Panc1 (cell line): ENCODE measurements around the gene PRLR. TPM values are rescaled to one million over a fixed set of nuclear protein-coding genes. Genes with fewer than 3 reads are reported as not detected.

ENCODE experiments used
- ATAC-seq: fragments of 200-7000 bp; cut with Tn5 transposase; 2 replicates; pipeline ENCODE4 v1.9.1; 2020; ENCODE audit warnings: mild to moderate bottlenecking, moderate library complexity
- BruUV-seq: library from RNA; stranded (reverse); fragments of 400-500 nt; replicated peaks from 2 replicates; lab custom pipeline; 2021; lab: Mats Ljungman, UMichigan
- CTCF ChIA-PET: fragments of 300-600 bp; sonication (Branson Sonifier 250); formaldehyde crosslinking; loops from one replicate; lab custom pipeline; 2022; ENCODE audit warnings: antibody characterized with exemption; lab: Charles Lee
- POLR2A ChIA-PET: fragments of 300-600 bp; sonication (Branson Sonifier 250); formaldehyde crosslinking; loops from one replicate; lab custom pipeline; 2022; ENCODE audit warnings: antibody characterized with exemption; lab: Charles Lee
- DNase-seq: peaks from one replicate; pipeline ENCODE4 v3.0.0-alpha.2; 2010; ENCODE audit warnings: low read depth, low spot score
- H3K27ac ChIP-seq: 2 replicates; pipeline ENCODE4 v1.5.1; 2011; ENCODE audit warnings: mild to moderate bottlenecking, low read length, inconsistent platforms
- H3K27me3 ChIP-seq: fragments of 200-500 bp; sonication (Bioruptor generic); 2 replicates; pipeline ENCODE4 v1.6.0; 2014; ENCODE audit warnings: low read length, inconsistent platforms; ENCODE audit not compliant: control insufficient read depth, insufficient read depth
- H3K36me3 ChIP-seq: fragments of 200-500 bp; sonication (Bioruptor generic); 2 replicates; pipeline ENCODE4 v1.5.1; 2014; ENCODE audit warnings: inconsistent platforms, mild to moderate bottlenecking, low read length, moderate library complexity; ENCODE audit not compliant: control insufficient read depth, insufficient read depth
- H3K4me1 ChIP-seq: 2 replicates; pipeline ENCODE4 v1.5.1; 2011; ENCODE audit warnings: inconsistent platforms, mild to moderate bottlenecking, low read length, moderate library complexity; ENCODE audit not compliant: control insufficient read depth, insufficient read depth
- H3K4me3 ChIP-seq, 2 experiments: 2 replicates each; pipeline ENCODE4 v1.5.1; 2011 to 2012; ENCODE audit warnings: low read depth in 2 of 2, low read length in 2 of 2, mild to moderate bottlenecking in 2 of 2, inconsistent platforms in 1 of 2, moderate library complexity in 1 of 2
- H3K9me3 ChIP-seq: fragments of 200-500 bp; sonication (Bioruptor generic); 2 replicates; pipeline ENCODE4 v1.5.1; 2014; ENCODE audit warnings: low read depth, mild to moderate bottlenecking, inconsistent platforms, low read length, moderate library complexity; ENCODE audit not compliant: control insufficient read depth, insufficient read depth
- CTCF ChIP-seq: fragments of 450-650 bp; IDR thresholded peaks from 2 replicates; pipeline ENCODE4 v1.5.1; 2017; ENCODE audit warnings: mild to moderate bottlenecking
- POLR2AphosphoS5 ChIP-seq: IDR thresholded peaks from 2 replicates; pipeline ENCODE4 v1.6.1; 2012; ENCODE audit warnings: mild to moderate bottlenecking, low read depth, low read length, moderate library complexity
- REST ChIP-seq, 2 experiments: IDR thresholded peaks; 2 replicates each; pipeline ENCODE4 v1.6.1; 2011 to 2012; ENCODE audit warnings: low read depth in 2 of 2, control low read depth in 1 of 2, low read length in 1 of 2, mild to moderate bottlenecking in 1 of 2, moderate library complexity in 1 of 2; ENCODE audit not compliant: insufficient read depth in 1 of 2
- SIN3A ChIP-seq: IDR thresholded peaks from 2 replicates; pipeline ENCODE4 v1.6.1; 2012; ENCODE audit warnings: low read depth, mild to moderate bottlenecking, low read length, moderate library complexity, borderline replicate concordance; ENCODE audit not compliant: insufficient read depth
- TCF7L2 ChIP-seq: IDR thresholded peaks from 2 replicates; pipeline ENCODE4 v1.6.1; 2011; ENCODE audit warnings: mild to moderate bottlenecking, low read depth, low read length, inconsistent platforms
- in situ Hi-C: cut with HindIII; loops from 2 replicates; pipeline ENCODE4 v1.10.0; 2016; ENCODE audit warnings: low sequenced_read_pairs, low pct_unique_long_range_greater_than_20kb
- intact Hi-C: fragments of 100-400 bp; cut with micrococcal nuclease; formaldehyde crosslinking; loops from one replicate; pipeline ENCODE4 v1.10.0; 2022; ENCODE audit not compliant: unreplicated experiment
- total RNA-seq: library from RNA; stranded (reverse); gene quantifications from one replicate; pipeline ENCODE4 v1.2.1, GENCODE V29; 2021; ENCODE audit not compliant: unreplicated experiment

Gene PRLR
- total RNA-seq, 1 experiment from 2014 or later, result 0.46 TPM

GRCh38 chr5:35229076-35230037 lies 930 bp downstream of the PRLR start:
- H3K27ac ChIP-seq, result no peak overlapping the region
- BruUV-seq, result no TSS peak
- intact Hi-C loops (loop anchor here (5.0 kb wide), 1 partner anchor 698 kb away; no protein-coding TSS in a partner anchor), in situ Hi-C loops (no loop called here)
- H3K27me3 ChIP-seq, result peaks cover 12% of the 10 kb centered on the region
- no peaks in the 10 kb centered on the region for H3K36me3 ChIP-seq
- ChIA-PET CTCF (no interaction called here), POLR2A (no interaction called here)
- peak overlapping the region; percentile 28 to 49 for H3K4me3 ChIP-seq
- peak; percentile 80 for ATAC-seq
- no peaks in the 10 kb centered on the region for H3K9me3 ChIP-seq
- no peak for DNase-seq
- no peak for TF ChIP-seq POLR2AphosphoS5
- TF ChIP-seq SIN3A, result no peak
- TF ChIP-seq TCF7L2, result no peak
- TF ChIP-seq CTCF, result peak; percentile 21; the same call in 1 of the 2 replicates
- TF ChIP-seq REST (IDR thresholded peaks at IDR 0.05; ENCODE audit: insufficient read depth in 1 of 2, low read depth in 2 of 2, low read length in 1 of 2), result no peak
- H3K4me1 ChIP-seq, result peaks cover 4% of the 10 kb centered on the region; the same call in 1 of the 2 replicates

- Histone ChIP-seq H3K27ac (no peak overlapping the region), H3K36me3 (no peaks in the 10 kb centered on the region), H3K9me3 (no peaks in the 10 kb centered on the region), H3K4me1 (peaks cover 4% of the 10 kb centered on the region; the same call in 1 of the 2 replicates), H3K4me3 (no peak overlapping the region), H3K27me3 (peaks cover 12% of the 10 kb centered on the region)
- ChIA-PET CTCF (interaction anchor here (0.6 kb wide), 1 partner anchor 225 kb away, joined by 6 read pairs; no protein-coding TSS in a partner anchor), POLR2A (no interaction called here)
- TF ChIP-seq SIN3A (no peak), POLR2AphosphoS5 (no peak), CTCF (no peak), REST (IDR thresholded peaks at IDR 0.05; ENCODE audit: insufficient read depth in 1 of 2, low read depth in 2 of 2, low read length in 1 of 2) (no peak), TCF7L2 (no peak)
- intact Hi-C loops (loop anchor here (5.0 kb wide), 1 partner anchor 699 kb away; no protein-coding TSS in a partner anchor), in situ Hi-C loops (no loop called here)
- no TSS peak for BruUV-seq
- ATAC-seq (no peak), DNase-seq (no peak)
These were observed 2.0 kb downstream of the PRLR start for GRCh38 chr5:35228310-35228709.
